ENCODE data around the gene TACC3. TPM values are rescaled to one million over a fixed set of nuclear protein-coding genes. Genes with fewer than 3 reads are reported as not detected.

The TACC3 gene
- total and polyA plus RNA-seq, 3 experiments from 2014 or later = 45.5 to 129 (median 124) TPM

DNA sequence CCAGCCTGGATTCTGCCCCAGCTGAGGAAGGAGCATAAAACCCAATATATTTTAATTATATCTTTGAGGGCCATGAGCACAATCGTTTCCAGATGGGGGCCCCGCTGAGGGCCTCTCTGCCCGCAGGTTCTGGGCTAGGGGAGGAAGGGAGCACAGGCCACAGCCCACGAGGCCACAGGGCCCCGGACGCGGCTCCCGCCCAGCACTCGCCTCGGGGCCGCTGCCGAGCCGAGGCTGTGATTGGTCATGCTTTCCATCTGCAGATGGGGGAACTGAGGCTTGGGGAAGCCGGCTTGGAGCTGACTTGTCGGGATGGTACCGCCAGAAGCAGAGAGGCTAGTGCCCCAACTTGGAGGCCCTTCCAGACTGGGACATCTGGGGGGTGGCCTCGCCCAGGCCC lies 34.0 kb downstream of the TACC3 start:
- H3K9me3 Mint-ChIP-seq = no peaks in the 10 kb centered on the region
- peaks cover 0 to 1% of the 10 kb centered on the region in 2 donors for H3K27me3 Mint-ChIP-seq
- no peak overlapping the region for H3K27ac Mint-ChIP-seq
- Histone ChIP-seq H3K4me3 (ENCODE audit: low read length) (no peak overlapping the region), H3K27ac (ENCODE audit: low read depth, low read length) (no peak overlapping the region), H3K9me3 (ENCODE audit: low read length) (no peaks in the 10 kb centered on the region), H3K27me3 (ENCODE audit: insufficient read depth, low read length, poor library complexity, severe bottlenecking) (no peaks in the 10 kb centered on the region), H3K36me3 (ENCODE audit: insufficient read depth, low read length) (no peaks in the 10 kb centered on the region), H3K4me1 (ENCODE audit: insufficient read depth, low read length) (peaks cover 12% of the 10 kb centered on the region)
- no peaks in the 10 kb centered on the region for H3K4me1 Mint-ChIP-seq
- H3K36me3 Mint-ChIP-seq = no peaks in the 10 kb centered on the region
- POLR2A ChIA-PET = no interaction called here
- CTCF ChIA-PET = no interaction called here
- no peak overlapping the region for H3K4me3 Mint-ChIP-seq
- no peak for DNase-seq

- H3K4me3 Mint-ChIP-seq = no peak overlapping the region
- H3K27ac Mint-ChIP-seq = no peak overlapping the region
These were observed 34.8 kb downstream of the TACC3 start for GRCh38 chr4:1756079-1756478.

GRCh38 chr4:1756893-1757779 lies 35.8 kb downstream of the TACC3 start:
- Histone ChIP-seq H3K4me3 (ENCODE audit: low read length) (no peak overlapping the region), H3K9me3 (ENCODE audit: low read length) (no peaks in the 10 kb centered on the region), H3K4me1 (ENCODE audit: insufficient read depth, low read length) (peaks cover 12% of the 10 kb centered on the region), H3K36me3 (ENCODE audit: insufficient read depth, low read length) (no peaks in the 10 kb centered on the region), H3K27me3 (ENCODE audit: insufficient read depth, low read length, poor library complexity, severe bottlenecking) (no peaks in the 10 kb centered on the region), H3K27ac (ENCODE audit: low read depth, low read length) (no peak overlapping the region)
- peak overlapping the region in 1 of 8 donors; percentile 76 for H3K27ac Mint-ChIP-seq
- no peak overlapping the region for H3K4me3 Mint-ChIP-seq
- no peak for DNase-seq
- H3K4me1 Mint-ChIP-seq = no peaks in the 10 kb centered on the region
- H3K27me3 Mint-ChIP-seq = peaks cover 0 to 2% of the 10 kb centered on the region in 2 donors
- H3K9me3 Mint-ChIP-seq = no peaks in the 10 kb centered on the region
- H3K36me3 Mint-ChIP-seq = no peaks in the 10 kb centered on the region
- POLR2A ChIA-PET = no interaction called here
- CTCF ChIA-PET = no interaction called here

More at GRCh38 chr4:1756079-1756478, 34.8 kb downstream of the TACC3 start:
- no peaks in the 10 kb centered on the region for H3K27me3 Mint-ChIP-seq
- ChIA-PET POLR2A (no interaction called here), CTCF (no interaction called here)
- Histone ChIP-seq H3K4me1 (ENCODE audit: insufficient read depth, low read length) (peaks cover 12% of the 10 kb centered on the region), H3K4me3 (ENCODE audit: low read length) (no peak overlapping the region), H3K9me3 (ENCODE audit: low read length) (no peaks in the 10 kb centered on the region), H3K27me3 (ENCODE audit: insufficient read depth, low read length, poor library complexity, severe bottlenecking) (no peaks in the 10 kb centered on the region), H3K27ac (ENCODE audit: low read depth, low read length) (no peak overlapping the region), H3K36me3 (ENCODE audit: insufficient read depth, low read length) (no peaks in the 10 kb centered on the region)
- no peaks in the 10 kb centered on the region for H3K36me3 Mint-ChIP-seq
- no peak for DNase-seq
- no peaks in the 10 kb centered on the region for H3K9me3 Mint-ChIP-seq
- no peaks in the 10 kb centered on the region for H3K4me1 Mint-ChIP-seq

DNA sequence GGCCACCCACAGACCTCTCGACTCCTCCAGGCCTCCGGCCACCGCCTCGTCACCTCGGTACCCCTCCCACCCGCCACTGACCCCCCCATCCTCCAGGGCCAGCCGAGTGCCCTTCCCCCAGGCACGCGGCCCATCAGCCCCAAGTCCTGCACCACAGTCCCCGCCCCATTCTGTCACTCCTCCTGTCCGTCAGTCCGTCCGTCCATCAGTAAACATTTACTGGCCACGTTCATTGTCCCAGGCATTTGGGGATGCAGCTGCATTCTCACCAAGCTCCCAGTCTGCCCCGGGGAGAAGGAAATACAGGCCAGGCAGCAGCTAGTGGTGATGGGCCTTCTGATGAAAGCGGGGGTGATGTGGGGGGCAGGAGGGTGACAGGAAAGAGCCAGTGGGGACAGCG lies 36.5 kb downstream of the TACC3 start:
- Mint-ChIP-seq H3K36me3 (no peaks in the 10 kb centered on the region), H3K4me1 (no peaks in the 10 kb centered on the region), H3K27me3 (peaks cover 0 to 3% of the 10 kb centered on the region in 2 donors), H3K4me3 (no peak overlapping the region), H3K27ac (no peak overlapping the region), H3K9me3 (no peaks in the 10 kb centered on the region)
- H3K4me1 ChIP-seq (ENCODE audit: insufficient read depth, low read length) = peaks cover 5% of the 10 kb centered on the region
- H3K27me3 ChIP-seq (ENCODE audit: insufficient read depth, low read length, poor library complexity, severe bottlenecking) = no peaks in the 10 kb centered on the region
- CTCF ChIA-PET = no interaction called here
- no peak overlapping the region for H3K4me3 ChIP-seq (ENCODE audit: low read length)
- no peaks in the 10 kb centered on the region for H3K36me3 ChIP-seq (ENCODE audit: insufficient read depth, low read length)
- H3K9me3 ChIP-seq (ENCODE audit: low read length) = no peaks in the 10 kb centered on the region
- POLR2A ChIA-PET = no interaction called here
- no peak overlapping the region for H3K27ac ChIP-seq (ENCODE audit: low read depth, low read length)
- DNase-seq = no peak

DNA sequence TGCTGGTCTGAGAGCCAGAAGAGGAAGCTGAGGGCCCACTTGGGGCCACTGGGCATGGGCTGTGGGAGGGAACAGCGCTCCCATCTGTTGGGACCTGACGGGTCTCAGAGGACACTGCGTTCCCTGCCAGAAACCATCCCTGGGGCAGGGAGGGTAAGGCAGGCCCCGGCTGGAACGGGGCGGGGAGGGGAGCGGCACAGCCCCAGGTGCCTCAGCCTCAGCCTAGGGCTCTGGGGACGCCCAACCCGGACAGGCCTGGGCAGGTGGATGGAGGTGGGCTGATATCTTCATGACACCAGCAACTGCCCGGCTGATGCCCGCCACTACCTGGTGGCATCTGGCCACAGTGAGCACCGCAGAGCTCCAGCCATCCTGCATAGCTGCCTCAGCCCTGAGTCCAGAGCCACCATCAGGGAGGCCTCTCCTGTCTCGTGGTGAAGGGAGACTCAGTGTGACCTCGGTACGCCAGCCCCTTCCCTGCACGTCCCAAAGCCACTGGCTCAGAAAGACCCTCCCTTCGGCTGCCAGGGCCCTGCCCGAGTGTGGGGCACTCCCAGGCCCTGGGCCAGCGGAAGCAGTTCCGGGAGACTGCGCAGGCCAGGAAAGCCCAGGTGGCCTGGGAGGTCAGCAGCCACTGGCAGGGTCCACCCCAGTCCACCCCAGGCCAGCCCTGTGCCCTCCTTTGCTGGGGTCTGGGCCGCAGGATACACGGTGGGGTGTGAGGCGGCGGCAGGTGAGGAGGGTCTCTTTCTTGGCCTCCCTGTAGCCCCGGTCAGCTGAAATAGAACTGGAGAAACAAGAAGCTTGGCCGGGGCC lies 37.2 kb downstream of the TACC3 start:
- CTCF ChIA-PET = interaction anchor here (1.4 kb wide), 1 partner anchor 32 kb away, joined by 4 read pairs; no protein-coding TSS in a partner anchor
- POLR2A ChIA-PET = no interaction called here
- H3K4me1 ChIP-seq (ENCODE audit: insufficient read depth, low read length) = no peaks in the 10 kb centered on the region
- no peaks in the 10 kb centered on the region for H3K36me3 Mint-ChIP-seq
- H3K27me3 Mint-ChIP-seq = peaks cover 0 to 3% of the 10 kb centered on the region in 2 donors
- no peak for DNase-seq
- H3K27me3 ChIP-seq (ENCODE audit: insufficient read depth, low read length, poor library complexity, severe bottlenecking) = no peaks in the 10 kb centered on the region
- H3K9me3 Mint-ChIP-seq = no peaks in the 10 kb centered on the region
- no peaks in the 10 kb centered on the region for H3K36me3 ChIP-seq (ENCODE audit: insufficient read depth, low read length)
- H3K9me3 ChIP-seq (ENCODE audit: low read length) = no peaks in the 10 kb centered on the region
- no peak overlapping the region for H3K4me3 Mint-ChIP-seq
- H3K27ac Mint-ChIP-seq = no peak overlapping the region
- H3K4me3 ChIP-seq (ENCODE audit: low read length) = no peak overlapping the region
- H3K4me1 Mint-ChIP-seq = no peaks in the 10 kb centered on the region
- H3K27ac ChIP-seq (ENCODE audit: low read depth, low read length) = no peak overlapping the region

DNA sequence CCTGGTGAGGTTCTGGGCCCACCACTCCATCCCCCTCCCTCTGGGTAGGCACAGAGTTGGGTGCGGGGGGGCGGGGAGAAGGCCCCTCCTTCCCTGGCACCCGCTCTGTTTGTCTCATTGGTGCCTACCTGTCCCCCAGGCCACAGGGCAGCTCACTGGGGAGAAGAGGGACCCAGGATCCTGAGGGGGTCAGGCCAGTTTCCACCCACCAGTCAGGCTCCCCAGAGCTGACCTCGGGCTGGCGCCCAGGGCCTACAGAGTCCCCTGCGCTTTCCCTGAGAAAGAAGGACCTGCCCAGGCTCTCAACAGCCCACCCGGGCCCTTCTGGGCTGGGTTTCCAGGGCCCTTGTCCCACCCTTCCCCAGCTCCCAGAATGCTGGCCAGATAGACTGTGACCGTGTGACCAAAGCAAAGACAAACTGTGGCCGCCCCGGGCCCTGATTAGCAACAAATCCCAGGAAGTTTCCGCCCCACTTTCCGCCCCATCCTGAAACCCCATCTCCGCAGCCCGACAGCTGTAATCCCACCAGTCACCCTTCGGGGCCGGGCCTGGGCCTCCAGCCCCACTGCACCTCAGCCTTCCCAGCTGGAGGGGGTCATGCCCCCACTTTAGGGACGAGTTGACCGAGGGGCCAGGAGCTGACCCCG lies 38.0 kb downstream of the TACC3 start:
- no peak overlapping the region for H3K4me3 Mint-ChIP-seq
- H3K27ac Mint-ChIP-seq = no peak overlapping the region
- no peaks in the 10 kb centered on the region for H3K9me3 Mint-ChIP-seq
- H3K36me3 ChIP-seq (ENCODE audit: insufficient read depth, low read length) = no peaks in the 10 kb centered on the region
- POLR2A ChIA-PET = no interaction called here
- no peaks in the 10 kb centered on the region for H3K9me3 ChIP-seq (ENCODE audit: low read length)
- no peaks in the 10 kb centered on the region for H3K36me3 Mint-ChIP-seq
- no peak for DNase-seq
- no peaks in the 10 kb centered on the region for H3K4me1 ChIP-seq (ENCODE audit: insufficient read depth, low read length)
- no peaks in the 10 kb centered on the region for H3K27me3 ChIP-seq (ENCODE audit: insufficient read depth, low read length, poor library complexity, severe bottlenecking)
- CTCF ChIA-PET = interaction anchor here (1.4 to 2.2 kb wide), 2 partner anchors 33 to 140 kb away, joined by 4 to 11 read pairs; no protein-coding TSS in a partner anchor
- H3K4me3 ChIP-seq (ENCODE audit: low read length) = no peak overlapping the region
- H3K4me1 Mint-ChIP-seq = no peaks in the 10 kb centered on the region
- H3K27ac ChIP-seq (ENCODE audit: low read depth, low read length) = no peak overlapping the region
- H3K27me3 Mint-ChIP-seq = peaks cover 3% of the 10 kb centered on the region in 2 donors

- H3K4me3 ChIP-seq (ENCODE audit: low read length) = no peak overlapping the region
- H3K27me3 Mint-ChIP-seq = peaks cover 3% of the 10 kb centered on the region in 2 donors
- no peaks in the 10 kb centered on the region for H3K9me3 ChIP-seq (ENCODE audit: low read length)
- no peaks in the 10 kb centered on the region for H3K36me3 Mint-ChIP-seq
- H3K27ac ChIP-seq (ENCODE audit: low read depth, low read length) = no peak overlapping the region
- no peak overlapping the region for H3K27ac Mint-ChIP-seq
- DNase-seq = no peak
- H3K4me1 Mint-ChIP-seq = no peaks in the 10 kb centered on the region
- H3K4me1 ChIP-seq (ENCODE audit: insufficient read depth, low read length) = no peaks in the 10 kb centered on the region
- no peaks in the 10 kb centered on the region for H3K36me3 ChIP-seq (ENCODE audit: insufficient read depth, low read length)
- H3K4me3 Mint-ChIP-seq = no peak overlapping the region
- H3K27me3 ChIP-seq (ENCODE audit: insufficient read depth, low read length, poor library complexity, severe bottlenecking) = no peaks in the 10 kb centered on the region
- ChIA-PET POLR2A (no interaction called here), CTCF (interaction anchor here (1.4 to 2.2 kb wide), 2 partner anchors 33 to 140 kb away, joined by 4 to 11 read pairs; no protein-coding TSS in a partner anchor)
- H3K9me3 Mint-ChIP-seq = no peaks in the 10 kb centered on the region
These were observed 38.5 kb downstream of the TACC3 start for GRCh38 chr4:1759818-1760223.

Data from CD8-positive, alpha-beta memory T cell (primary cell).